Lower lobe of right lung (tissue), 2 donors: Measurements from ENCODE around the gene FHIT. TPM values are rescaled to one million over a fixed set of nuclear protein-coding genes. Genes with fewer than 3 reads are reported as not detected.

ENCODE experiments used
- ATAC-seq, 2 donors: fragments of 200-7000 bp; cut with Tn5 transposase; one replicate each; pipeline ENCODE4 v1.9.1; 2020 to 2022; ENCODE audit warnings: mild to moderate bottlenecking in 2 of 2, moderate library complexity in 2 of 2
- DNase-seq: peaks from one replicate; pipeline ENCODE4 v3.0.0-alpha.2; 2020
- H3K27ac ChIP-seq: fragments of 200-600 bp; one replicate; pipeline ENCODE4 v1.8.0; 2022
- H3K27me3 ChIP-seq: fragments of 200-600 bp; one replicate; pipeline ENCODE4 v1.8.0; 2022; ENCODE audit warnings: low read depth
- H3K36me3 ChIP-seq: fragments of 200-600 bp; one replicate; pipeline ENCODE4 v1.8.0; 2022; ENCODE audit warnings: mild to moderate bottlenecking
- H3K4me1 ChIP-seq: fragments of 200-600 bp; one replicate; pipeline ENCODE4 v1.8.0; 2022
- H3K4me3 ChIP-seq: fragments of 200-600 bp; one replicate; pipeline ENCODE4 v1.8.0; 2022; ENCODE audit warnings: mild to moderate bottlenecking
- H3K9me3 ChIP-seq: fragments of 200-600 bp; one replicate; pipeline ENCODE4 v1.8.0; 2022
- CTCF ChIP-seq: fragments of 200-600 bp; IDR thresholded peaks from one replicate; pipeline ENCODE4 v1.8.0; 2022; ENCODE audit warnings: antibody characterized with exemption, mild to moderate bottlenecking
- intact Hi-C: fragments of 100-400 bp; cut with DNase I; formaldehyde crosslinking; loops from one replicate; pipeline ENCODE4 v1.11.0; 2022
- total RNA-seq: library from RNA; stranded (reverse); fragmentation: NEBNext Ultra II Directional; extraction: Animal tissue kit (Norgen Biotek cat#: 25700); gene quantifications from one replicate; pipeline ENCODE4 v1.2.1, GENCODE V29; 2021
- donor health status: DM: no; HTN: yes; CAD: no; lungs with severe emphysema.

FHIT gene
- total RNA-seq, 1 donor from 2014 or later = 10.3 TPM

GRCh38 chr3:60065227-60065868, 1185.9 kb downstream of the FHIT start:
- H3K27ac ChIP-seq = no peak overlapping the region
- H3K4me3 ChIP-seq = no peak overlapping the region
- no peak for TF ChIP-seq CTCF
- H3K4me1 ChIP-seq = no peaks in the 10 kb centered on the region
- intact Hi-C loops = no loop called here
- H3K9me3 ChIP-seq = no peaks in the 10 kb centered on the region
- no peaks in the 10 kb centered on the region for H3K36me3 ChIP-seq
- ATAC-seq = no peak
- no peak for DNase-seq
- no peaks in the 10 kb centered on the region for H3K27me3 ChIP-seq

DNA sequence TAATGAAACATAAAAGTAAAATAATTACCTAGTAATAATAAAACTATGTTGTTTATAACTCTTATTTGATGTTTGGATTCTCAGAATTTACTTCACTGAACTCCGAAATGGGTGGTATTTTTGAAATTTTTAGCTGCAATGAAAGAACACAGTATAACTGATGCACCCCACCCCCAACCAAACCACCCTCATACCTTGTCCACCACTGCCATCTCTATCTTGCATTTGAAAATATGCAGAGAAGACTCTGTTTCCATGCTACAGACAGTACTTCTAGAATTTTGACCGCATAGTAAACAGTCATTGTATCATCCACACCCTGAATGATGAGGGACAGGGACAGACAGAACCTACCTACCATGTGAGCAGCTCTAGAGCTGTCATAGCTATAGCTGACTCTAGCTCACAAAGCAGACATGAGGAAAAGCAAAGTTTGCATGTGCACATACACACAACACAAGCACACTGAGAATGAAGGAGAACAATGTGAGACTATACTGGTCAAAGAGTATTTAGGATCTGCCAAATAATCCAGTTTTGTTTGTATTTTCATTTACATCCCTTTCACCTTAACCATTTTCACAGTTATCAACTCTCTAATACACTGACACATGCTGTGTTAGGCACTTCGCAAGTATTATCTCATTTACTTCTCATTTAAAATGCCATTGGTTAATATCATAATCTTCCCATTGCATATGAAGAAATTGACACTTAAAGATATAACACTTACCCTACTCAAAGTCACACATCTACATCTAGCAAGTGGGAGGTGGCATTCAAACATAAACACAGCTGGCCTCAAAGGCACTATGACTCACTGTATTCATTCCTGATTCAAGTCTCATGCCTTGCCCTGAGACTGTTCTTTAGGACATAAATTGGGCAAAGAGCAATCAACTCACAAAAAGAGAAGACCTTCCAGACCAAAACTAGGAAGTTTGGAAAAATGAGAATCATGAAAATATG, 1186.8 kb downstream of the FHIT start:
- H3K9me3 ChIP-seq = no peaks in the 10 kb centered on the region
- no peak for ATAC-seq
- H3K36me3 ChIP-seq = no peaks in the 10 kb centered on the region
- DNase-seq = no peak
- TF ChIP-seq CTCF = no peak
- no peaks in the 10 kb centered on the region for H3K4me1 ChIP-seq
- intact Hi-C loops = no loop called here
- no peaks in the 10 kb centered on the region for H3K27me3 ChIP-seq
- H3K4me3 ChIP-seq = no peak overlapping the region
- H3K27ac ChIP-seq = no peak overlapping the region

- Histone ChIP-seq H3K27ac (no peak overlapping the region), H3K4me3 (no peak overlapping the region), H3K9me3 (no peaks in the 10 kb centered on the region), H3K4me1 (no peaks in the 10 kb centered on the region), H3K27me3 (no peaks in the 10 kb centered on the region), H3K36me3 (no peaks in the 10 kb centered on the region)
- no peak for DNase-seq
- peak; percentile 66 to 74 for ATAC-seq
- intact Hi-C loops = no loop called here
- TF ChIP-seq CTCF = no peak
Measured at GRCh38 chr3:60056404-60056803, 1194.8 kb downstream of the FHIT start.

DNA sequence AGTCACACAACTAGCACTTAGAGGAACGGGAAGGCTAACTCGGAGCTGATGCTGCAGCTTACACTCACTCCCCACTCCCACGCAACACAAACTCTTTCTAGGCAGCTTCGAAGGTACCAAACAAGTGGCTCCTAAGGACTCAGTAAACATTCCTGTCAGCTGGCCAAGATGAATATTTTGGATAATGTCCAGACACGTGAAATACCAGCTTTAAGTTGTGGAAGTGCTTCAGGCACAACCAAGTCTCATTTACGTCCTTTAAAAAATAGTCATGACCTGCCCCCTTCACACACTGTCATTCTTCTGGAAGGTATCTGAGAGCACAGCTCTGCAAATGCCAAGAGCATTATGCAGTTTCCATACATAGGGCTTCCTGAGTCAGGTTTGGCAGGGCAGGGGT, 1195.5 kb downstream of the FHIT start:
- no peaks in the 10 kb centered on the region for H3K4me1 ChIP-seq
- intact Hi-C loops = no loop called here
- no peaks in the 10 kb centered on the region for H3K36me3 ChIP-seq
- ATAC-seq (peak; percentile 79 to 86), DNase-seq (no peak)
- H3K9me3 ChIP-seq = no peaks in the 10 kb centered on the region
- H3K27ac ChIP-seq = no peak overlapping the region
- no peaks in the 10 kb centered on the region for H3K27me3 ChIP-seq
- H3K4me3 ChIP-seq = no peak overlapping the region
- no peak for TF ChIP-seq CTCF

DNA sequence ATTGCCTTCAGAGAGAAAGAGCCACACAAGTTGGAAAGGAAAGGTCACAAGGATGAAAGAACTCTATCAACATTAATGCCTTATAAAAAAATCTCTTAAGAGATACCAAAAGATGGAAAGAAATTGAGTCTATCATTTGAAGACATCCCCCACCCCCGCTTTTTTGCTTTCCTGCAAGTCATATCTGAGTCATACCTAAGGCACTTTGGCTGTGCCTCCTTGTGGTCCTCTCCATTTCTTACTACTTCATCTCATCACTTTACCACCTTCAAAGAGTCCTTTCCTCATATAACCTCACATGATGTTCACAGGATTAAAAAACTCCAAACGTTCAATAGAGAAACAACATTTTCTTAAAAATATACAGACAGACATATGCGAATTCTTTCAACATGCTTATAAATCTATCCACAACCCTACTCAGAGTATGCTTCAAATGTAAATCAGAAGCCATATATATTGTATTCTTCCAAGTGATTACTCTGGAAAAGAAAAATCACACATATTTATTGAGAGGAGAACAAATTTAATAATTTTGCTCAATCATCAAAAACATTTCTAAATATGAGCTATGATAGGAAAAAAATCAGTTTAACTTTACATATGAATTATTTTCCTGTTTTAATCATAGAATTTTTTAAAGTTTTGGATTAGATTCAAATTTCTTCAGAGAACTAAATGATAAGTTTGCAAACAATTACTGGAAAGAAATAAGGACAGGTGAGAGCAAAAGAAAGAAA, 1197.6 kb downstream of the FHIT start:
- H3K9me3 ChIP-seq = no peaks in the 10 kb centered on the region
- intact Hi-C loops = no loop called here
- no peak overlapping the region for H3K4me3 ChIP-seq
- no peak for DNase-seq
- no peak overlapping the region for H3K27ac ChIP-seq
- H3K4me1 ChIP-seq = no peaks in the 10 kb centered on the region
- no peaks in the 10 kb centered on the region for H3K27me3 ChIP-seq
- ATAC-seq = no peak
- TF ChIP-seq CTCF = no peak
- H3K36me3 ChIP-seq = no peaks in the 10 kb centered on the region
